Left lung (tissue), 10 donors: ENCODE data around the gene HIGD1B. TPM values are rescaled to one million over a fixed set of nuclear protein-coding genes. Genes with fewer than 3 reads are reported as not detected.
A peak's percentile ranks its signal among the peaks of the same experiment; 100 is the strongest.

Experiments
- ATAC-seq: fragments of 200-7000 bp; cut with Tn5 transposase; one replicate; pipeline ENCODE4 v1.9.1; 2020; ENCODE audit warnings: moderate library complexity
- DNase-seq, 4 donors: peaks; one replicate each; pipeline ENCODE4 v3.0.0-alpha.2; 2013 to 2020
- H3K27ac ChIP-seq, 2 donors: fragments of 200-600 bp; sonication (generic) in 1 of 2; one replicate each; pipeline versions ENCODE4 v1.5.0 to v1.8.0; 2020 to 2021
- H3K27me3 ChIP-seq, 2 donors: fragments of 200-600 bp; sonication (generic) in 1 of 2; one replicate each; pipeline versions ENCODE4 v1.5.0 to v1.8.0; 2020 to 2021
- H3K36me3 ChIP-seq, 2 donors: fragments of 200-600 bp; sonication (generic) in 1 of 2; one replicate each; pipeline versions ENCODE4 v1.5.0 to v1.8.0; 2020 to 2021
- H3K4me1 ChIP-seq, 2 donors: fragments of 200-600 bp; one replicate each; pipeline ENCODE4 v1.8.0; 2021
- H3K4me3 ChIP-seq, 2 donors: fragments of 200-600 bp; sonication (generic) in 1 of 2; one replicate each; pipeline versions ENCODE4 v1.5.0 to v1.8.0; 2020 to 2021; ENCODE audit warnings: mild to moderate bottlenecking in 1 of 2
- H3K9me3 ChIP-seq, 2 donors: fragments of 200-600 bp; sonication (generic) in 1 of 2; one replicate each; pipeline versions ENCODE4 v1.5.0 to v1.8.0; 2020 to 2021
- CTCF ChIP-seq, 2 donors: fragments of 200-600 bp; sonication (generic) in 1 of 2; IDR thresholded peaks; one replicate each; pipeline versions ENCODE4 v1.5.0 to v1.8.0; 2021; ENCODE audit warnings: antibody characterized with exemption in 2 of 2
- intact Hi-C, 2 donors: fragments of 100-400 bp; cut with DNase I; formaldehyde crosslinking; loops; one replicate each; pipeline versions ENCODE4 v1.11.2 to v1.14.2; 2022
- polyA plus RNA-seq, 6 donors: library from polyadenylated mRNA; unstranded; fragments of 120-200 nt; gene quantifications; one replicate each; pipeline ENCODE4 v1.2.1, GENCODE V29; 2013; ENCODE audit not compliant: insufficient read length in 6 of 6
- total RNA-seq, 2 donors: library from RNA; stranded (reverse); fragmentation: NEBNext Ultra II Directional; extraction: Animal tissue kit (Norgen Biotek cat#: 25700); gene quantifications; one replicate each; pipeline ENCODE4 v1.2.1, GENCODE V29; 2021
- donor health status: DM: no; HTN: yes; CAD: no.
- donor health status: DM: no; HTN: no; CAD: no.

Gene HIGD1B
- total and polyA plus RNA-seq, 8 donors = 11.0 to 21.7 (median 17.5) TPM

DNA sequence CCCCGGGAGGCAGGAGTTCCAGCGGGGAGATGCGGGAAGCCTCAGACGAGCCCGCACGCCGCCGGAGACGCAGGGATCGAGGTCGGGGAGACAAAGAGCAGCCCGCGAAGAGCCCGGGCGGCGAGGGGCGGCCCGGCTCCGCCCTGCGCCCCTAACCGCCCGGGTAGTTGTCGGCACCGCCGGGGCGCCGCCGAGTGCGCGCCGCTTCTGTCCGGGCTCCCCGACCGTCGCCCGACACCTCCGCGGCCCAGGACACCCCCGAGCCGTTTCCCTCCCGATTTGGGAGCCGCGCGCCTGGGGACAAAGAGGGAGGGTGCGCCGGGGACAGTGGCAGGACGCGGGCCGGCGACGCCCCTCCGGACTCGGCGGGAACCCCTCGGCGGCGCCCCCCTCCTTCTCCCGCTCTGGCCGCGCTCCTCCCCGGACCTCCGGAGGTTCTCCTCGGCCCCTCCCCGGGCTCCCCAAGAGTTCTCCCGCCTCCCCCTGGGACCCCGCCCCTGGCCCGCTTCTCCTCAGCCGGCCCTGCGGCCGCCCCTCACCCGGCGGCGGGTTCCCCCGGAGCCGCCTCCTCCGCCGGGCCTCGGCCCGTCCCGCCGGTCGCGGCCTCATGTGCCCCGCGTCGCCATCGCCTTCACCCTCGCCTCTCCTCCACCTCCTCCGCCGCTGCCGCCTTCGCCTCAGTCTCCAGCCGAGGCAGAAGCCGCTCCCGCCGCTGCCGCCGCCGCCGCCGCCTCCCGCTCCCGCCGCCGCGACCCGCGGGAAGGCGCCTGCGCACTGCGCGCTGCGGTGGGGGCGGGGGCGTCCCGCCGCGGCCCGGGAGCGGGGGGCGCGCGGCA, 17.9 kb upstream of the HIGD1B start, which contains the start of gene GJC1:
Gene GJC1, minus strand, starts transcription at position 765 of the 836 bp plus-strand sequence. CDS start 24,470 bp downstream, outside the sequence.
- peaks cover 8 to 20% of the 10 kb centered on the region in 2 donors for H3K4me1 ChIP-seq
- no peaks in the 10 kb centered on the region for H3K36me3 ChIP-seq
- peak within 1 kb of the TSS; percentile 42 to 50 for H3K4me3 ChIP-seq
- TF ChIP-seq CTCF (IDR thresholded peaks at IDR 0.05) = no peak
- H3K27ac ChIP-seq = peak within 1 kb of the TSS; percentile 70 to 74
- H3K9me3 ChIP-seq = no peaks in the 10 kb centered on the region
- peak in 3 of 4 donors; percentile 59 to 81 (median 80) for DNase-seq
- intact Hi-C loops = no loop called here
- ATAC-seq = peak; percentile 58
- peaks cover 48 to 99% of the 10 kb centered on the region in 2 donors for H3K27me3 ChIP-seq

GRCh38 chr17:44830359-44831288, 17.1 kb upstream of the HIGD1B start:
- TF ChIP-seq CTCF (IDR thresholded peaks at IDR 0.05) = no peak
- Histone ChIP-seq H3K4me1 (peaks cover 8 to 20% of the 10 kb centered on the region in 2 donors), H3K27me3 (peaks cover 48 to 99% of the 10 kb centered on the region in 2 donors), H3K4me3 (peak overlapping the region; percentile 19 to 50), H3K9me3 (no peaks in the 10 kb centered on the region), H3K36me3 (no peaks in the 10 kb centered on the region), H3K27ac (peak overlapping the region; percentile 42 to 74)
- intact Hi-C loops = no loop called here
- peak; percentile 40 for ATAC-seq
- peak in 1 of 4 donors; percentile 76 for DNase-seq

DNA sequence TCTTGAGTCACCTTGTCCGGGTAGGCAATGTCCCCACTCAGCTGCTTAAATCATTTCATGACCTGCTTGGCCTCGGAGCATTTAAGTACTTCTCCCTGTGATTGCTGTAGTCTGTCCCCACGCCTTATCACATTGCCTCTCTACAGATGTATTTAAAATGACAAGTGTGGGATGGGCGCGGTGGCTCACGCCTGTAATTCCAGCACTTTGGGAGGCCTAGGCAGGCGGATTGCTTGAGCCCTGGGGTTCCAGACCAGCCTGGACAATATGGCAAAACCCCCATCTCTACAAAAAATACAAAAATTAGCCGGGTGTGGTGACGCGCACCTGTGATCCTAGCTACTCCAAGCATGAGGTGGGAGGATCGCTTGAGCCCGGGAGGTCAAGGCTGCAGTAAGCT, 16.3 kb upstream of the HIGD1B start:
- H3K36me3 ChIP-seq = no peaks in the 10 kb centered on the region
- H3K27ac ChIP-seq = no peak overlapping the region
- DNase-seq = no peak
- TF ChIP-seq CTCF (IDR thresholded peaks at IDR 0.05) = no peak
- peaks cover 8 to 20% of the 10 kb centered on the region in 2 donors for H3K4me1 ChIP-seq
- peaks cover 48 to 99% of the 10 kb centered on the region in 2 donors for H3K27me3 ChIP-seq
- no peaks in the 10 kb centered on the region for H3K9me3 ChIP-seq
- H3K4me3 ChIP-seq = no peak overlapping the region
- intact Hi-C loops = no loop called here
- no peak for ATAC-seq

DNA sequence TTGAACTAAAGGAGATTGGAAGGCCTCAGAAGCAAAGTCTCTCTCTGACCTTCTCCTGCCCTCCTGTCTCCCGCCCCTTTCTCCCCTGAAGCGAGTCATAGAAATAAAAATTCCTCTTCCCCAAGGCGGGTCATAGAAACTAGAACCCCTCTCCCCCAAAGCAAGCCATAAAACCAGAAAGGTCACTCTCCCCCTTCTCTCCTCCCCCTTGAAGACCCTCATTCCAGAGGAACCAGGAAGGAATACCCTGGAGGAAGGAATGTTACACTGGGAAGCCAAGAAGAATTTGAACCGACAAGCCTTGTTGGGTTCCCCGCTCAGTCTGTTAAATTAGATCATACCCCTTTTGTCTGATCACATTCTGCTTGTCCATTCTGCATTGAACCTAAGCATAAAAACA, 14.9 kb upstream of the HIGD1B start:
- no peak overlapping the region for H3K27ac ChIP-seq
- no peak for ATAC-seq
- intact Hi-C loops = no loop called here
- H3K27me3 ChIP-seq = peaks cover 41 to 85% of the 10 kb centered on the region in 2 donors
- TF ChIP-seq CTCF (IDR thresholded peaks at IDR 0.05) = no peak
- DNase-seq = no peak
- no peak overlapping the region for H3K4me3 ChIP-seq
- no peaks in the 10 kb centered on the region for H3K36me3 ChIP-seq
- H3K4me1 ChIP-seq = peaks cover 8 to 20% of the 10 kb centered on the region in 2 donors
- H3K9me3 ChIP-seq = no peaks in the 10 kb centered on the region
